SU-DHL-6 (cell line): ENCODE results near the gene YAF2.

Experiments
- H2AFZ ChIP-seq: fragments of 200-600 bp; sonication (generic); 2 replicates; pipeline ENCODE4 v1.6.1; 2014; ENCODE audit warnings: low read depth, mild to moderate bottlenecking, moderate library complexity, mixed read lengths, antibody characterized with exemption, low read length; ENCODE audit not compliant: severe bottlenecking
- H3F3A ChIP-seq: fragments of 200-600 bp; shearing (Covaris generic); 2 replicates; pipeline ENCODE4 v1.6.0; 2016; ENCODE audit warnings: antibody characterized with exemption, mild to moderate bottlenecking; ENCODE audit not compliant: insufficient read depth
- H3K27ac ChIP-seq: fragments of 200-600 bp; sonication (generic); 2 replicates; pipeline ENCODE4 v1.5.1; 2016; ENCODE audit warnings: low read depth, mild to moderate bottlenecking, low read length, moderate library complexity, mixed read lengths
- H3K27me3 ChIP-seq: fragments of 200-600 bp; sonication (generic), shearing (Covaris generic); 2 replicates; pipeline ENCODE4 v1.6.0; 2014; ENCODE audit warnings: mild to moderate bottlenecking, low read length
- H3K36me3 ChIP-seq: fragments of 200-600 bp; sonication (generic); 2 replicates; pipeline ENCODE4 v1.6.1; 2014; ENCODE audit warnings: mild to moderate bottlenecking, low read length, mixed read lengths
- H3K4me2 ChIP-seq: fragments of 300-600, 200-600 bp; shearing (Covaris generic), sonication (generic); 2 replicates; pipeline ENCODE4 v1.6.0; 2014; ENCODE audit warnings: low read length, low read depth, mild to moderate bottlenecking; ENCODE audit not compliant: poor library complexity, severe bottlenecking
- H3K4me3 ChIP-seq: fragments of 200-600 bp; sonication (generic); 2 replicates; pipeline ENCODE4 v1.5.1; 2014; ENCODE audit warnings: antibody characterized with exemption, low read length, mild to moderate bottlenecking, mixed read lengths; ENCODE audit not compliant: insufficient read depth, poor library complexity, severe bottlenecking
- H3K79me2 ChIP-seq: fragments of 200-600 bp; sonication (generic); 2 replicates; pipeline ENCODE4 v1.6.1; 2014; ENCODE audit warnings: mild to moderate bottlenecking, low read length, moderate library complexity; ENCODE audit not compliant: insufficient read depth
- H3K9ac ChIP-seq: fragments of 200-600 bp; sonication (generic); 2 replicates; pipeline ENCODE4 v1.7.0; 2014; ENCODE audit warnings: mild to moderate bottlenecking, low read length
- H3K9me2 ChIP-seq: fragments of 200-600 bp; sonication (generic); replicated peaks from 2 replicates; pipeline ENCODE4 v1.6.1; 2014; ENCODE audit warnings: low read length; ENCODE audit not compliant: insufficient read depth
- H3K9me3 ChIP-seq: fragments of 200-600 bp; sonication (generic); 2 replicates; pipeline ENCODE4 v1.6.1; 2014; ENCODE audit warnings: low read length, mixed read lengths; ENCODE audit not compliant: insufficient read depth
- H4K20me1 ChIP-seq: fragments of 200-600 bp; sonication (generic); 2 replicates; pipeline ENCODE4 v1.6.1; 2014; ENCODE audit warnings: low read depth, mild to moderate bottlenecking, antibody characterized with exemption, low read length, moderate library complexity, mixed read lengths
- EZH2phosphoT487 ChIP-seq: fragments of 200-600 bp; sonication (generic), shearing (Covaris generic); conservative IDR thresholded peaks from 2 replicates; pipeline ENCODE4 v1.6.1; 2018; ENCODE audit warnings: mild to moderate bottlenecking, antibody characterized with exemption, low read length, moderate library complexity, mixed read lengths
- TF ChIP-seq, protein P1 (sequence below): fragments of 200-600 bp; sonication (generic); IDR thresholded peaks from one replicate; pipeline ENCODE4 v1.5.1; 2017; ENCODE audit warnings: antibody characterized with exemption, mild to moderate bottlenecking, low read length, moderate library complexity; ENCODE audit not compliant: insufficient read depth, poor library complexity, severe bottlenecking

Gene YAF2

DNA sequence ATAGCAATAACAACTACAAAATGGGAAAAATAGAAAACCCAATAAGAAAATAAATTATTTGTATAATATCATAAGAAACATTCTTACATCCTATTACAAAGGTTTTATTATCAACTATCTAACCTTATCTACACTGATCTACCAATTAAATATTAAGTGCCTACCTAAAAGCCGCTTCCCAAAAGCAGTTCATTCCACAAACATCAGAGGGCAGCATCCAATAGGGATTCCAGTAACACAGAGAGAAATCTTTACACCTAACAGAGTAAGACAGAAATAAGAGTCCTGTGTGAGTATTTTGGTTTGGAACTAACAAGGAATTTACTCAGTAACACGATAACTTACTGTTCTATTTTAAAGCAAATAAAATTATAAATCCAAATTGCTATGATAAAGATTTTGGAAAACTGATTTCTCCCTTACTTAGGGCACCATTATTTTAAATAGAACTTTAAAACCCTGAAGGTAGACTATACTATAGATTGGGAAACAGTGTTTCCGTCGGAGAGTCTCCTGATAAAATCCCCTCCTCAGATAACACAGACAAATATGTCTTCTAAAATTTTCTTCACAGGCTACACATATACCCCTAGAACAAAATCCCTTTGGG, 108.3 kb downstream of the YAF2 start:
- Histone ChIP-seq H3K27ac (no peak overlapping the region), H3K79me2 (peaks cover 79% of the 10 kb centered on the region), H3K4me2 (no peak overlapping the region)

DNA sequence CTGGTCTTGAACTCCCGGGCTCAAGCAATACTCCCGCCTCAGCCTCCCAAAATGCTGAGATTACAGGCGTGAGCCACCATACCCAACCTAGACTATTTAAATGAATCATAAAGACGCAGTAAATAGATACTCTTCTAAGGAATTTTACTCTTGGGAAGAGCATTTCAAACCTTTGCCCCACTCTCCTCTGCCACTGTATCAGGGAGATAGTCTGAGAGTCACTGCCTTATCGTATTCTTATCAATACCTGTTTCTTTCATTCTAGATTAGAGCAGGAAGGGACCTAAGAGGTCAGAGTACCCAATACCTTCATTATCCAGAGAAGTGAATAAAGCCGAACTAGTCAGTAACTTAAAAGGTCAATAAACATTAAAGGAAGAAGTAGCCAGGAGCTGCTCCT, 109.2 kb downstream of the YAF2 start:
- Histone ChIP-seq H3F3A (0 out of 2 replicates have a peak, but pooled peaks cover 5% of the 10 kb centered on the region), H3K79me2 (peaks cover 71% of the 10 kb centered on the region), H3K9me2 (no peaks in the 10 kb centered on the region), H2AFZ (no peak overlapping the region), H3K36me3 (no peaks in the 10 kb centered on the region), H3K27ac (no peak overlapping the region), H4K20me1 (peaks cover 11% of the 10 kb centered on the region), H3K4me2 (no peak overlapping the region), H3K9me3 (no peaks in the 10 kb centered on the region), H3K4me3 (no peak overlapping the region), H3K27me3 (no peaks in the 10 kb centered on the region), H3K9ac (no peak overlapping the region)
- no peak for TF ChIP-seq EZH2phosphoT487
- TF ChIP-seq, protein P1, sequence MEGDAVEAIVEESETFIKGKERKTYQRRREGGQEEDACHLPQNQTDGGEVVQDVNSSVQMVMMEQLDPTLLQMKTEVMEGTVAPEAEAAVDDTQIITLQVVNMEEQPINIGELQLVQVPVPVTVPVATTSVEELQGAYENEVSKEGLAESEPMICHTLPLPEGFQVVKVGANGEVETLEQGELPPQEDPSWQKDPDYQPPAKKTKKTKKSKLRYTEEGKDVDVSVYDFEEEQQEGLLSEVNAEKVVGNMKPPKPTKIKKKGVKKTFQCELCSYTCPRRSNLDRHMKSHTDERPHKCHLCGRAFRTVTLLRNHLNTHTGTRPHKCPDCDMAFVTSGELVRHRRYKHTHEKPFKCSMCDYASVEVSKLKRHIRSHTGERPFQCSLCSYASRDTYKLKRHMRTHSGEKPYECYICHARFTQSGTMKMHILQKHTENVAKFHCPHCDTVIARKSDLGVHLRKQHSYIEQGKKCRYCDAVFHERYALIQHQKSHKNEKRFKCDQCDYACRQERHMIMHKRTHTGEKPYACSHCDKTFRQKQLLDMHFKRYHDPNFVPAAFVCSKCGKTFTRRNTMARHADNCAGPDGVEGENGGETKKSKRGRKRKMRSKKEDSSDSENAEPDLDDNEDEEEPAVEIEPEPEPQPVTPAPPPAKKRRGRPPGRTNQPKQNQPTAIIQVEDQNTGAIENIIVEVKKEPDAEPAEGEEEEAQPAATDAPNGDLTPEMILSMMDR = no peak

More for the DNA sequence above, 108.3 kb downstream of the YAF2 start:
- TF ChIP-seq EZH2phosphoT487 = no peak
- TF ChIP-seq, protein P1 = peak; percentile 31
- Histone ChIP-seq H3K9me2 (no peaks in the 10 kb centered on the region), H4K20me1 (peaks cover 8% of the 10 kb centered on the region), H3K27me3 (no peaks in the 10 kb centered on the region), H3K36me3 (no peaks in the 10 kb centered on the region), H3K4me3 (no peak overlapping the region), H2AFZ (no peak overlapping the region), H3K9ac (no peak overlapping the region), H3F3A (0 out of 2 replicates have a peak, but pooled peaks cover 5% of the 10 kb centered on the region), H3K9me3 (no peaks in the 10 kb centered on the region)

DNA sequence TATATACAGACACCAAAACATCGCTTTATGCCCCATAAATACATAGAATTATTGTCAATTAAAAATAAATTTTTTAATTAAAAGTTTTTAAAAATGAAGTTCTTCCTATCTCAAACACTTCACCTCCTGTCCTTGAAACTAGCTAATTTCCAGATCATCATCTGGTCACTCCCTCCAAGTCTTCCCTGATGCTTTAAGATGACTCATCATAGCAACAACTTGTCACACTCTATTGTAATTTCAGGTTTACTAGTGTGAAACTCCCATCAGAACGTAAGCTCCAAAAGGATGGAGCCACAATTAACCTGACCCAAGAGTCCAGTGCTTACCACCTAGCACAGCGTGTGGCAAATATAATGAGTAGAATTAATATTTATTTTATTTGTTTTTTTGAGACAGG, 109.7 kb downstream of the YAF2 start:
- no peak overlapping the region for H3K9ac ChIP-seq
- peaks cover 71% of the 10 kb centered on the region for H3K79me2 ChIP-seq
- H3K9me2 ChIP-seq = no peaks in the 10 kb centered on the region
- H2AFZ ChIP-seq = no peak overlapping the region
- H4K20me1 ChIP-seq = peaks cover 13% of the 10 kb centered on the region
- H3K4me2 ChIP-seq = no peak overlapping the region
- TF ChIP-seq, protein P1 = no peak
- TF ChIP-seq EZH2phosphoT487 = no peak
- no peaks in the 10 kb centered on the region for H3K9me3 ChIP-seq
- no peak overlapping the region for H3K27ac ChIP-seq
- H3K36me3 ChIP-seq = no peaks in the 10 kb centered on the region
- no peaks in the 10 kb centered on the region for H3K27me3 ChIP-seq
- 0 out of 2 replicates have a peak, but pooled peaks cover 5% of the 10 kb centered on the region for H3F3A ChIP-seq
- no peak overlapping the region for H3K4me3 ChIP-seq
